GM12878 (cell line): ENCODE data around the gene RNF25. TPM values are rescaled to one million over a fixed set of nuclear protein-coding genes. Genes with fewer than 3 reads are reported as not detected.
A peak's percentile ranks its signal among the peaks of the same experiment; 100 is the strongest.

ENCODE experiments used
- BACH1 ChIP-seq: fragments of 450-650 bp; IDR thresholded peaks from 2 replicates; pipeline ENCODE4 v1.6.1; 2017; ENCODE audit warnings: mild to moderate bottlenecking, borderline replicate concordance
- BRCA1 ChIP-seq: IDR thresholded peaks from 2 replicates; pipeline ENCODE4 v1.6.1; 2011; ENCODE audit warnings: low read depth, low read length, improper control_type of control experiment
- IKZF1 ChIP-seq: fragments of 450-650 bp; conservative IDR thresholded peaks from 2 replicates; pipeline ENCODE4 v1.6.1; 2017; ENCODE audit warnings: antibody characterized with exemption, mild to moderate bottlenecking
- MEF2B ChIP-seq: fragments of 450-650 bp; IDR thresholded peaks from 2 replicates; pipeline ENCODE4 v1.6.1; 2018; ENCODE audit warnings: mild to moderate bottlenecking, moderate library complexity; ENCODE audit not compliant: partially characterized antibody, poor library complexity, severe bottlenecking
- NFXL1 ChIP-seq: fragments of 450-650 bp; IDR thresholded peaks from 2 replicates; pipeline ENCODE4 v1.6.1; 2017; ENCODE audit warnings: antibody characterized with exemption, mild to moderate bottlenecking, borderline replicate concordance
- NFYA ChIP-seq: IDR thresholded peaks from 2 replicates; pipeline ENCODE4 v1.6.1; 2011; ENCODE audit warnings: low read depth, mild to moderate bottlenecking, low read length, improper control_type of control experiment, borderline replicate concordance
- RELA ChIP-seq: fragments of 450-650 bp; IDR thresholded peaks from 2 replicates; pipeline ENCODE4 v1.8.0; 2014; ENCODE audit warnings: borderline replicate concordance; ENCODE audit not compliant: partially characterized antibody
- SPI1 ChIP-seq: IDR thresholded peaks from 2 replicates; pipeline ENCODE4 v1.6.1; 2011; ENCODE audit warnings: low read depth, mild to moderate bottlenecking, low read length, moderate library complexity, borderline replicate concordance; ENCODE audit not compliant: insufficient read depth
- STAT3 ChIP-seq: IDR thresholded peaks from 2 replicates; pipeline ENCODE4 v1.6.1; 2011; ENCODE audit warnings: low read depth, low read length, improper control_type of control experiment
- YY1 ChIP-seq: IDR thresholded peaks from 2 replicates; pipeline ENCODE4 v1.6.1; 2011; ENCODE audit warnings: low read depth, mild to moderate bottlenecking, low read length
- ZBTB11 ChIP-seq: fragments of 450-650 bp; formaldehyde crosslinking; IDR thresholded peaks from 2 replicates; pipeline ENCODE4 v1.5.0; 2022; ENCODE audit warnings: mild to moderate bottlenecking, missing genetic modification characterization
- ZNF384 ChIP-seq: IDR thresholded peaks from 2 replicates; pipeline ENCODE4 v1.6.1; 2012; ENCODE audit warnings: low read depth, mild to moderate bottlenecking, low read length, improper control_type of control experiment, borderline replicate concordance
- polyA plus RNA-seq, 11 experiments: library from polyadenylated mRNA; depleted of rRNA in 4 of 11; unstranded in 6 of 11; stranded (reverse) in 5 of 11; fragments of >200 nt; fragmentation: Nextera tagmentation in 4 of 11; fragmentation: Illumina TruSeq in 1 of 11; extraction: Ambion mirVana in 4 of 11; extraction: Trizol in 1 of 11; gene quantifications; 1 replicate in 1 of 11; 2 replicates in 10 of 11; pipeline versions ENCODE4 v1.2.1 to v1.2.3, GENCODE V29; 2011 to 2016; ENCODE audit warnings: inconsistent platforms in 2 of 11, missing spikeins in 2 of 11, low read depth in 1 of 11
- total RNA-seq, 4 experiments: library from RNA; depleted of rRNA in 3 of 4; stranded (reverse); fragments of >200 nt in 3 of 4; fragmentation: Illumina TruSeq in 1 of 4; extraction: Trizol in 1 of 4; gene quantifications; 2 replicates each; pipeline versions ENCODE4 v1.2.1 to v1.2.3, GENCODE V29; 2013 to 2021
- TF ChIP-seq, protein P1 (sequence below): IDR thresholded peaks from 2 replicates; pipeline ENCODE4 v1.6.1; 2012; ENCODE audit warnings: mild to moderate bottlenecking, low read depth, low read length
- TF ChIP-seq, protein P2 (sequence below): fragments of 450-650 bp; formaldehyde crosslinking; IDR thresholded peaks from 2 replicates; pipeline ENCODE4 v1.4.0; 2020; ENCODE audit warnings: mild to moderate bottlenecking, moderate library complexity

RNF25 gene
- total and polyA plus RNA-seq, 10 of the 15 experiments (the other 5 are each of a cell fraction or from before 2014, with no cell fraction given): 1.3 to 70.4 (median 28.4) TPM

DNA sequence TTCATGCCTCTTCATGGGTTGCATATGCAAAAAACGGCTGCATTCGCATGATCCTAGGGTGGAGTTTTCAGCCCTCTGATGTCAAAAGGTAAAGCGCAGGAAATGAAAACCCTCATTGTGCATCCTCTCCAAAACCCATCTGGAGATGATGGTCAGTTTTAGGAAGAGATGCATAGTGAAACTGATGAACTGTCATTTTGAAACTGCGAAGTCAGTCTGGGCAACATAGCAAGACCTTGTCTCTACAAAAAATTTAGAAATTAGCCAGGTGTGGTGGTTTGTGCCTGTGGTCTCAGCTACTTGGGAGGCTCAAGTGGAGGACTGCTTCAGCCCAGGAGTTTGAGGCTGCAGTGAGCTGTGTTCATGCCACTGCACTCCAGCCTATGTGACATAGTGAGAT, 36.3 kb upstream of the RNF25 start (continued):
- TF ChIP-seq ZBTB11 (CRISPR knock-in tag) (no peak), STAT3 (no peak), RELA (no peak), IKZF1 (peak; percentile 35; the same call in 1 of the 2 replicates), BRCA1 (no peak), SPI1 (no peak), ZNF384 (no peak), NFXL1 (no peak), BACH1 (no peak), NFYA (no peak), MEF2B (no peak), YY1 (no peak)
- TF ChIP-seq, protein P1, sequence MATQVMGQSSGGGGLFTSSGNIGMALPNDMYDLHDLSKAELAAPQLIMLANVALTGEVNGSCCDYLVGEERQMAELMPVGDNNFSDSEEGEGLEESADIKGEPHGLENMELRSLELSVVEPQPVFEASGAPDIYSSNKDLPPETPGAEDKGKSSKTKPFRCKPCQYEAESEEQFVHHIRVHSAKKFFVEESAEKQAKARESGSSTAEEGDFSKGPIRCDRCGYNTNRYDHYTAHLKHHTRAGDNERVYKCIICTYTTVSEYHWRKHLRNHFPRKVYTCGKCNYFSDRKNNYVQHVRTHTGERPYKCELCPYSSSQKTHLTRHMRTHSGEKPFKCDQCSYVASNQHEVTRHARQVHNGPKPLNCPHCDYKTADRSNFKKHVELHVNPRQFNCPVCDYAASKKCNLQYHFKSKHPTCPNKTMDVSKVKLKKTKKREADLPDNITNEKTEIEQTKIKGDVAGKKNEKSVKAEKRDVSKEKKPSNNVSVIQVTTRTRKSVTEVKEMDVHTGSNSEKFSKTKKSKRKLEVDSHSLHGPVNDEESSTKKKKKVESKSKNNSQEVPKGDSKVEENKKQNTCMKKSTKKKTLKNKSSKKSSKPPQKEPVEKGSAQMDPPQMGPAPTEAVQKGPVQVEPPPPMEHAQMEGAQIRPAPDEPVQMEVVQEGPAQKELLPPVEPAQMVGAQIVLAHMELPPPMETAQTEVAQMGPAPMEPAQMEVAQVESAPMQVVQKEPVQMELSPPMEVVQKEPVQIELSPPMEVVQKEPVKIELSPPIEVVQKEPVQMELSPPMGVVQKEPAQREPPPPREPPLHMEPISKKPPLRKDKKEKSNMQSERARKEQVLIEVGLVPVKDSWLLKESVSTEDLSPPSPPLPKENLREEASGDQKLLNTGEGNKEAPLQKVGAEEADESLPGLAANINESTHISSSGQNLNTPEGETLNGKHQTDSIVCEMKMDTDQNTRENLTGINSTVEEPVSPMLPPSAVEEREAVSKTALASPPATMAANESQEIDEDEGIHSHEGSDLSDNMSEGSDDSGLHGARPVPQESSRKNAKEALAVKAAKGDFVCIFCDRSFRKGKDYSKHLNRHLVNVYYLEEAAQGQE: no peak
- TF ChIP-seq, protein P2, sequence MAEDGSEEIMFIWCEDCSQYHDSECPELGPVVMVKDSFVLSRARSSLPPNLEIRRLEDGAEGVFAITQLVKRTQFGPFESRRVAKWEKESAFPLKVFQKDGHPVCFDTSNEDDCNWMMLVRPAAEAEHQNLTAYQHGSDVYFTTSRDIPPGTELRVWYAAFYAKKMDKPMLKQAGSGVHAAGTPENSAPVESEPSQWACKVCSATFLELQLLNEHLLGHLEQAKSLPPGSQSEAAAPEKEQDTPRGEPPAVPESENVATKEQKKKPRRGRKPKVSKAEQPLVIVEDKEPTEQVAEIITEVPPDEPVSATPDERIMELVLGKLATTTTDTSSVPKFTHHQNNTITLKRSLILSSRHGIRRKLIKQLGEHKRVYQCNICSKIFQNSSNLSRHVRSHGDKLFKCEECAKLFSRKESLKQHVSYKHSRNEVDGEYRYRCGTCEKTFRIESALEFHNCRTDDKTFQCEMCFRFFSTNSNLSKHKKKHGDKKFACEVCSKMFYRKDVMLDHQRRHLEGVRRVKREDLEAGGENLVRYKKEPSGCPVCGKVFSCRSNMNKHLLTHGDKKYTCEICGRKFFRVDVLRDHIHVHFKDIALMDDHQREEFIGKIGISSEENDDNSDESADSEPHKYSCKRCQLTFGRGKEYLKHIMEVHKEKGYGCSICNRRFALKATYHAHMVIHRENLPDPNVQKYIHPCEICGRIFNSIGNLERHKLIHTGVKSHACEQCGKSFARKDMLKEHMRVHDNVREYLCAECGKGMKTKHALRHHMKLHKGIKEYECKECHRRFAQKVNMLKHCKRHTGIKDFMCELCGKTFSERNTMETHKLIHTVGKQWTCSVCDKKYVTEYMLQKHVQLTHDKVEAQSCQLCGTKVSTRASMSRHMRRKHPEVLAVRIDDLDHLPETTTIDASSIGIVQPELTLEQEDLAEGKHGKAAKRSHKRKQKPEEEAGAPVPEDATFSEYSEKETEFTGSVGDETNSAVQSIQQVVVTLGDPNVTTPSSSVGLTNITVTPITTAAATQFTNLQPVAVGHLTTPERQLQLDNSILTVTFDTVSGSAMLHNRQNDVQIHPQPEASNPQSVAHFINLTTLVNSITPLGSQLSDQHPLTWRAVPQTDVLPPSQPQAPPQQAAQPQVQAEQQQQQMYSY (CRISPR knock-in tag): no peak
